HG02870 (cell line): ENCODE results near the gene KCND2.

Experiments
- ATAC-seq: cut with Tn5 transposase; IDR thresholded peaks from one replicate; pipeline ENCODE4 v1.9.1; 2021; ENCODE audit warnings: mild to moderate bottlenecking, moderate library complexity; ENCODE audit not compliant: unreplicated experiment

Gene KCND2

GRCh38 chr7:120797026-120797645, 524.2 kb downstream of the KCND2 start:
- no peak for ATAC-seq

- ATAC-seq: no peak
Measured at GRCh38 chr7:120799147-120799546, 526.2 kb downstream of the KCND2 start.
